SK-N-MC (cell line): ENCODE data around the gene NVL.

Experiments used
- DNase-seq: peaks from one replicate; pipeline ENCODE4 v3.0.0-alpha.2; 2011; ENCODE audit warnings: low read depth, low spot score
- H3K27ac ChIP-seq: fragments of 200-600 bp; sonication (generic); 2 replicates; pipeline ENCODE4 v1.5.1; 2016; ENCODE audit warnings: mixed run types
- H3K36me3 ChIP-seq: fragments of 200-600 bp; sonication (generic); 2 replicates; pipeline ENCODE4 v1.6.1; 2017; ENCODE audit warnings: antibody characterized with exemption, low read length, mixed read lengths; ENCODE audit not compliant: insufficient read depth
- H3K4me3 ChIP-seq: fragments of 200-600 bp; sonication (generic); 2 replicates; pipeline ENCODE4 v1.5.1; 2016
- H3K9ac ChIP-seq: fragments of 200-600 bp; sonication (generic); 2 replicates; pipeline ENCODE4 v1.8.0; 2017; ENCODE audit warnings: mixed run types, mixed read lengths; ENCODE audit not compliant: insufficient read length
- H3K9me3 ChIP-seq: fragments of 200-600 bp; sonication (generic); 2 replicates; pipeline ENCODE4 v1.6.1; 2017; ENCODE audit warnings: low read depth, mild to moderate bottlenecking, antibody characterized with exemption, low read length, moderate library complexity, mixed read lengths
- EZH2 ChIP-seq: fragments of 200-600 bp; sonication (generic); IDR thresholded peaks from one replicate; pipeline ENCODE4 v1.6.1; 2017; ENCODE audit warnings: antibody characterized with exemption
- FOXP2 ChIP-seq: optimal IDR thresholded peaks from 2 replicates; pipeline ENCODE3; 2011; ENCODE audit warnings: mild to moderate bottlenecking, moderate library complexity; ENCODE audit not compliant: insufficient read depth; ENCODE audit errors: extremely low read length, control extremely low read depth
- POLR2AphosphoS5 ChIP-seq: IDR thresholded peaks from 2 replicates; pipeline ENCODE4 v1.6.1; 2012; ENCODE audit warnings: mild to moderate bottlenecking, low read depth, low read length, borderline replicate concordance

The NVL gene

GRCh38 chr1:224235813-224236493 lies 94.0 kb downstream of the NVL start:
- DNase-seq, result no peak
- Histone ChIP-seq H3K4me3 (no peak overlapping the region), H3K9me3 (no peaks in the 10 kb centered on the region), H3K36me3 (peaks cover 24% of the 10 kb centered on the region), H3K9ac (no peak overlapping the region), H3K27ac (no peak overlapping the region)
- no peak for TF ChIP-seq EZH2
- TF ChIP-seq POLR2AphosphoS5, result no peak
- TF ChIP-seq FOXP2, result no peak

- H3K9me3 ChIP-seq, result no peaks in the 10 kb centered on the region
- H3K4me3 ChIP-seq, result no peak overlapping the region
- DNase-seq, result no peak
- no peak overlapping the region for H3K9ac ChIP-seq
- peaks cover 34% of the 10 kb centered on the region for H3K36me3 ChIP-seq
- TF ChIP-seq POLR2AphosphoS5 (no peak), EZH2 (no peak), FOXP2 (no peak)
- 0 out of 2 replicates have a peak overlapping the region, but pooled peaks have one; percentile 2 for H3K27ac ChIP-seq
These were observed 96.0 kb downstream of the NVL start for GRCh38 chr1:224234017-224234416.

- H3K36me3 ChIP-seq, result peaks cover 32% of the 10 kb centered on the region
- no peak overlapping the region for H3K27ac ChIP-seq
- no peak for DNase-seq
- H3K4me3 ChIP-seq, result no peak overlapping the region
- H3K9me3 ChIP-seq, result no peaks in the 10 kb centered on the region
- TF ChIP-seq POLR2AphosphoS5, result no peak
- no peak for TF ChIP-seq FOXP2
- TF ChIP-seq EZH2, result no peak
- no peak overlapping the region for H3K9ac ChIP-seq
These were observed 103.0 kb downstream of the NVL start for GRCh38 chr1:224226849-224227502.

GRCh38 chr1:224223819-224224714 lies 105.9 kb downstream of the NVL start:
- Histone ChIP-seq H3K27ac (no peak overlapping the region), H3K9ac (no peak overlapping the region), H3K4me3 (no peak overlapping the region), H3K9me3 (no peaks in the 10 kb centered on the region), H3K36me3 (peaks cover 16% of the 10 kb centered on the region)
- no peak for DNase-seq
- TF ChIP-seq FOXP2, result no peak
- TF ChIP-seq POLR2AphosphoS5, result no peak
- no peak for TF ChIP-seq EZH2

GRCh38 chr1:224219612-224220059 lies 110.3 kb downstream of the NVL start:
- H3K27ac ChIP-seq, result no peak overlapping the region
- DNase-seq, result no peak
- TF ChIP-seq EZH2, result no peak
- no peak for TF ChIP-seq POLR2AphosphoS5
- no peak for TF ChIP-seq FOXP2
- H3K4me3 ChIP-seq, result no peak overlapping the region
- no peak overlapping the region for H3K9ac ChIP-seq
- no peaks in the 10 kb centered on the region for H3K9me3 ChIP-seq
- H3K36me3 ChIP-seq, result no peaks in the 10 kb centered on the region

- no peak for TF ChIP-seq EZH2
- no peak for TF ChIP-seq FOXP2
- no peak for TF ChIP-seq POLR2AphosphoS5
- no peak overlapping the region for H3K27ac ChIP-seq
- H3K4me3 ChIP-seq, result no peak overlapping the region
- no peaks in the 10 kb centered on the region for H3K9me3 ChIP-seq
- H3K9ac ChIP-seq, result no peak overlapping the region
- no peak for DNase-seq
- no peaks in the 10 kb centered on the region for H3K36me3 ChIP-seq
These were observed 110.9 kb downstream of the NVL start for GRCh38 chr1:224219011-224219611.

GRCh38 chr1:224217655-224218623 lies 112.0 kb downstream of the NVL start:
- H3K4me3 ChIP-seq, result no peak overlapping the region
- TF ChIP-seq EZH2 (no peak), POLR2AphosphoS5 (no peak), FOXP2 (no peak)
- H3K36me3 ChIP-seq, result no peaks in the 10 kb centered on the region
- no peaks in the 10 kb centered on the region for H3K9me3 ChIP-seq
- H3K9ac ChIP-seq, result no peak overlapping the region
- DNase-seq, result no peak
- H3K27ac ChIP-seq, result 0 out of 2 replicates have a peak overlapping the region, but pooled peaks have one; percentile 19
